Epithelial cell of prostate (primary cell): ENCODE results near the gene RASA3.
"Not testable (repeated sequence)": the region's sequence is repeated elsewhere in the genome, so short reads cannot be mapped to it uniquely, and the experiment has no call there.

ENCODE experiments used
- DNase-seq: peaks from one replicate; pipeline ENCODE4 v3.0.0-alpha.2; 2011; ENCODE audit warnings: low read depth, low spot score
- H3K27ac ChIP-seq: fragments of 450-650 bp; 2 replicates; pipeline ENCODE4 v1.5.1; 2017; ENCODE audit warnings: mild to moderate bottlenecking

Gene RASA3

DNA sequence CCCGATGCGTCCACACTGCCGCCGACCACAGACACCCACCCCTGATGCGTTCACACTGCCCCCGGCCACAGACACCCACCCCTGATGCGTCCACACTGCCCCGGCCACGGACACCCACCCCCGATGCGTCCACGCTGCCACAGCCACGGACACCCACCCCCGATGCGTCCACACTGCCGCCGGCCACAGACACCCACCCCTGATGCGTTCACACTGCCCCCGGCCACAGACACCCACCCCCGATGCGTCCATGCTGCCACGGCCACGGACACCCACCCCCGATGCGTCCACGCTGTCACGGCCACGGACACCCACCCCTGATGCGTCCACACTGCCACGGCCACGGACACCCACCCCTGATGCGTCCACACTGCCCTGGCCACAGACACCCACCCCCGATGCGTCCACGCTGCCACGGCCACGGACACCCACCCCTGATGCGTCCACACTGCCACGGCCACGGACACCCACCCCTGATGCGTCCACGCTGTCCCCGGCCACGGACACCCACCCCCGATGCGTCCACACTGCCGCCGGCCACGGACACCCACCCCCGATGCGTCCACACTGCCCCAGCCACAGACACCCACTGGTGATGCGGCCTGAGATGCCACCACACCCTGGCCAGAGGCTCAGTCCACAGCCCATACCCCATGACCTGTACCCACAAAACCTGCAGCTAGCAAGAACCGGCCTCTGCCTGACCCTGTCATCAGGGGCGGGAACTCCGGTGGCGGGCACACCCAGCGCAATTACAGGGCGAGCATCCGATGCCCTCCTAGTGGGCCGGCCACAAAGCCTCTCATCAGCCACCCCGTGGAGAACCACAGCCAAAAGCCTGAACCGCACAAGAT is 28.4 kb downstream of the RASA3 start:
- no peak overlapping the region for H3K27ac ChIP-seq
- DNase-seq: no peak

DNA sequence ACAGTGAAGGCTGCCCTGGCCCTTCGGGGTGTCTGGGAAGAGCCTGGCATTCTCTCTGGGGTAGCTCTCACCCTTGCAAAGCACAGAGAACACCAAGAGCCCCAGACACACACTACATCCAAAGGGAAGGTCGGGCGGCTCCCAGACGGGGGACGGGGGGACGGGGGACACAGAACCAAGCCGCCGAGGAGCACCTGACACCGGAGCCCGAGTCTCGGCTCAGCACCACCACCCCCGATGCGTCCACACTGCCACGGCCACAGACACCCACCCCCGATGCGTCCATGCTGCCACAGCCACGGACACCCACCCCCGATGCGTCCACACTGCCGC is 29.2 kb downstream of the RASA3 start:
- DNase-seq, H3K27ac ChIP-seq: not testable (repeated sequence)

DNA sequence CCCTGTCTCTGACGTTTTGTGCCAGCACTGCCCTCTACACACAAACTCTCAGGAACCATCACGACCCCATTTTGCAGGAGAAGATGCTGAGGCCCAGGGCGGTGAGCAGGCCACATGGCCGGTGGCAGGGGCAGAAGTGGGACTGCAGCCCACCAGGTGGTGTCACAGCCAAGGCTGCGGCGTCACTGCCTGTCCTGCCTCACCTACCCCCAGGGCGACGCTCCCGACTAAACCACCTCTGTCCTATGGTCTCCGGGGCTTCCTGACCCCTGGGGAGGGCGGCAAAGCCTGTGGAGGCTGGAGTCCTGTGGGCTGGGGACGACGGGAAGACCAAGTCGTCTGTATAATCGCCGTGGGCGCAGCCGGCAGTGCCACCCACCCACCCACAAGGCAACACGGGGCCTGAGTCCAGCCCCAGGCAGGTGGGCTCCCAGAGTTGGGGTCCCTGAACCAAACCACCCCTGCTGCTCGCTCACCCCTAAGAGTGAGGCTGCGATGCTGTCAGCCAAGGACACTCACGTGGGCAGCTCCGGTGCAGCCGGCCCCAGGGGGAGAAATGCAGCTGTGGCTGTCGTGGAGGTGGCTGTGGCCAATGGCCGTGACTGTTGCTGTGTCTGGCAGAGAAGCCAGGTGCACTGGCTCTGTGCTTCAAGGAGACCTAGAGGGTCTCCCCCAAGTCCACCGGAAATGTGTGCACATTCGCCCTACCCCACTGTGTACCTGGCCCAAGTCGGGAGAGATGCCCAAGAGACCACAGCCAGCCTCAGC is 29.7 kb downstream of the RASA3 start:
- no peak overlapping the region for H3K27ac ChIP-seq
- DNase-seq: no peak

DNA sequence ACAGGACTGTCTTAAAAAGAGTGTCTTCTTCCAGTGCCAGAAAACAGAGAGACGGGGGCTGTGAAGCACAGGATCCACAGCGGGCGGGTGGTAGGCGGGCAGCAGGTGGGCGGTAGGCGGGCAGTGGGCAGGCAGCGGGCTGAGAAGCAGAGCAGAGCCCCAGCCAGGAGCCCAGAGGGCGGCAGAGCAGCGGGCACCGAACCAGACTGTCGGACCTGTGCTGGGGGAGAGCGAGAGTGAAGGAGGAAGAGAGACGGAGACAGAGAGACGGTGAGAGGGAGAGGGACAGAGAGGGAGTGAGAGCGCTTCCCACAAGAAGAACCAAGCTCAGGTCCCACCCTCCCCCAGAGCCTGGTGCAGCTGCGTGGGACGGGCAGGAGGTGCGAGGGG is 30.3 kb downstream of the RASA3 start:
- H3K27ac ChIP-seq: no peak overlapping the region
- DNase-seq: no peak

DNA sequence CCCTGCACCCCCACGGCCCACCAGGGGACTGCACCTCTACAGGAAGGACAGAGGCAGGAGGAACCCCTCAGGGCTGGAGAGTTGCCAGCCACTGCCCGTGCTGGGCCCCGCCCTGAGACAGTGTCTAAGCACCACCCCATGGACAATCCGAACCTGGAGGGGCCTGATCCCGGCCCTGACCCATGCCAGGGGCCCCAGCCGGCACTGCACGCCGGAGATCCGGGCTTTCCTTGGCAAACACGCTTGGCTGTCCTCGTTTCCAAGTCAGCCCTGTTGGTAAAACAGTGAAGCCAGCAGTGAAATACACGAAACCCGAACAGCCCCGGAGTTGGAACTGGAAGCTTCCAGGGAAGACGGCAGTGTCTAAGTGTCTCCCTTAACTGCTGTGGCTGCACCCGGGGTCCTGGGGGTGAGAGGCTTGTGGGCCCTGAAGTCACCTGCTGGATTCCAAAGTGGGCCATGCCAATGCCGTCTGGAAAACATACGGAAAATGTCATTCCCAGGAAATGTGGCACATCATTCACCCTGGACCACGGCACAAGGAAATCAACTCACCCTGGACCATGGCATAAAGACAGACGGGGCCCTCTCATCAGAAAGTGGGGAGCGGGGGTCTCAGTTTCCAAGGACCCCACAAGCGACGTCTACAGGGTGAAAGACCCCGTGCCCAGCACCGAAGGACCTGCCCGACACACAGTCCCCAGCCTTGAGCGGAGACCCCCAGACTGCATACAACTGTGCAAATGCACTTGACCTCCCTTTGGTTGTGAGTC is 30.9 kb downstream of the RASA3 start:
- no peak for DNase-seq
- no peak overlapping the region for H3K27ac ChIP-seq

GRCh38 chr13:114100446-114101357 is 31.7 kb downstream of the RASA3 start:
- no peak overlapping the region for H3K27ac ChIP-seq
- DNase-seq: no peak

DNA sequence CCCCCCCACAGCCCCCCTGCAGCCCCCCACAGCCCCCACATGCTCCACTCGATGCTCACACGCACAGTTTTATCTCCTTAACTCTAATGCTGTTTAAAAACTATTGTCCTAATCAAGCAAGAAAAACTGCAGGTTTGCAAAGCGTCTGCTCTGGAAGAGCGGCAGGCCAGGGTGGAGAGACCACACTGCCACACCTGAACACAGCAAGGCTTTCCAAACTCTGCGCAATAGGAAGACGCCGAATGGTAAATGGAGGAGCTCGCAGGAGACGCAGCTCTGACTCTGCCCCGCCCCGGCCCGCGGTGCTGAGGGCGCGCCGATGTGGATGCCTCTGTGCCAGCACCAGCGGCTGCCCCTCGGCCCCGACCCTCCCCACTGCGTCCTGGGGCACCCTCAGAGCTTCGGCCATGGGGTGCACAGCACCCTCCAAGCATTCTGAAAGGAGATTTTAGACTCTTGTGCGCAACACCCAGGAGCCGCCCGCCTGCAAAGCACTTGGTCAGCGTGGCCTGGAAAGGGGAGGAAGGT is 32.4 kb downstream of the RASA3 start:
- H3K27ac ChIP-seq: no peak overlapping the region
- no peak for DNase-seq

DNA sequence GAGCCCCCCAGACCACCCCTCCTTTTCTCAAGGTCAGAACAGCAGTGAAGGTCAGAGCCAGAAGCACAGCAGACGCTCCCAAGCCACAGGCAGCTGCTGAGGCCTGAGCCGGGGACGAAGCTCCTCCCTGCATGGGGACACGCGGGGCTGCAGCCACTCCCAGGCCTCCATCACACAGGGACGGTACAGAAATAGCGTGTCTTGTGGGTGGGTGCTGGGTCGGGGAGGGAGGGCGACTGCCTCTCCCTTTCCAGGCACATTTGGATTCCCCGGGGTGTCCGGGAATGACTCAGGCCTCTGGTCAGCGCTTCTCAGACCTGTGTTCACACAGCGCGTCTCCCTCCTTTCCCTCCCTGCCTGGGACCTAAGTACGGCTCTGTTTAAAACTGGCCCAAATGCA is 33.2 kb downstream of the RASA3 start:
- DNase-seq: no peak
- H3K27ac ChIP-seq: no peak overlapping the region

- H3K27ac ChIP-seq, DNase-seq: not testable (repeated sequence)
Observed at GRCh38 chr13:114098689-114099056, 33.8 kb downstream of the RASA3 start.

GRCh38 chr13:114097893-114098688 is 34.3 kb downstream of the RASA3 start:
- no peak overlapping the region for H3K27ac ChIP-seq
- DNase-seq: no peak

DNA sequence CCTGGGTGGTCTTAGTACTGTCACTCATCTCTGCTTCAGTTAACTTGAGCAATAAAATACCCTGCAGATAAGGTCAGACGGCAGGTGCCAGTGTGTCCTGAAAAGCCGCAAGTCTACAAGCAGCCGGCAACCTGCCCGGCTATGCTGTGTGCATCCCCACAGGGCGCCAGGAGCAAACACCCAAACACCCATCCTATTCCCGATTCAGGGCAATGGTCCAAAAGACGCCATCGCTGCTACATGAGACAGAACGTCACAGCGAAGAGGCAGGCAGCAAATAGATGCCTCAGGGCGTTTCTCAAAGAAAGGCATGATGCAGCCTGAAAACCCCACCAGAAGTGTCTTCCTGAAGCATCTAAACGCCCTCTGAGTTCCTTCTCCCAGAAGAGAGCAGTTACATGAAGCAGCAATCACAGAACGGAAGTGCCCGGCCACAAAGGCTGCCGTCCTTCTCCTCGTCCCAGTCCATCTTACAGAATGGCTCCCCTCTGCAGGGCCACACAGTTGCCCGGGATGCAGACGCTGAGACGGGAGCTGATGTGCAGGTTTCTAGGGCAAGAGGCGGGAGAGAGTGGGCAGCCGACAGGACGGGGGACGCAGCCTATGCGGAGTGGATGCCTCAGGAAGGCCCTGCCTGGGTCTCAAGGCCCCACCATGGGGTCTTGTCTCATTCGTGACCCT is 35.1 kb downstream of the RASA3 start:
- H3K27ac ChIP-seq: no peak overlapping the region
- no peak for DNase-seq

DNA sequence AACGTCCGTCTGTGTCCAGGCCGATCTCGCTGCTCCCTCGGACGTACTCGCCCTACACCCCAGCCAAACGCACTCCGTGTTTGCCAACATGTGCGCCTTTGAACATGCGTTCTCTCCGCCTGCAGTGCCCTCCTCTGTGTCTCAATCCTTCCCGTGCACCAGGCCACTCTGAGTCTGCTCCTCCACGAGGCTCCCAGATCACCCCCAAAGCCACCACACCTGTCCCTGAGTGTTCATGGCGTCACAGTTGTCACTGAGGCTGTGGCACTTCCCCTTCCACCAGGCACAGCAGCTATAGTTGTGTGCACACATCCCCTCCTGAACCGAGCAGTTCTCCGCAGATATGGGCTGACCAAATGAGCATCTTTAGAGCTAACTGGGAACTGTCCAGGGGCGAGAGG is 35.6 kb downstream of the RASA3 start:
- H3K27ac ChIP-seq: no peak overlapping the region
- DNase-seq: no peak

GRCh38 chr13:114096031-114096485 is 36.4 kb downstream of the RASA3 start:
- no peak for DNase-seq
- H3K27ac ChIP-seq: no peak overlapping the region

DNA sequence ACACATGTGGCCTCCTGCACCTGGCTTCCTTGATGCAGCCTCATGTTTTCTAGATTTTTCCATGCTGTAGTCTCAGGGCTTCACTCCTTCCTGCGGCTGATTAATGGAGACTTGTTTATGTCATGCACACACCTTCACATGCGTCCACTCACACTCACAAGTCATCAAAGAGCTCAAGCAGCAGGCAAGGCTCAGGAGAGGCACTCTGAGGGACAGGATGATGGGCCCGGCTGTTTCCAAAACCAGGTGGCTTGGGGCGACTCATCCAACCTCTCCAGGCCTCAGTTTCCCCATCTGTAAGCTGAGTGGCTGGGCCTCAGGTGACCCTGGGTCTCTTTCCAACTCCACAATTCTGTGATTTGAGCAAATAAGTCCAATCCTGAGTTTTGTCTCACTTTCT is 36.9 kb downstream of the RASA3 start:
- no peak overlapping the region for H3K27ac ChIP-seq
- no peak for DNase-seq

DNA sequence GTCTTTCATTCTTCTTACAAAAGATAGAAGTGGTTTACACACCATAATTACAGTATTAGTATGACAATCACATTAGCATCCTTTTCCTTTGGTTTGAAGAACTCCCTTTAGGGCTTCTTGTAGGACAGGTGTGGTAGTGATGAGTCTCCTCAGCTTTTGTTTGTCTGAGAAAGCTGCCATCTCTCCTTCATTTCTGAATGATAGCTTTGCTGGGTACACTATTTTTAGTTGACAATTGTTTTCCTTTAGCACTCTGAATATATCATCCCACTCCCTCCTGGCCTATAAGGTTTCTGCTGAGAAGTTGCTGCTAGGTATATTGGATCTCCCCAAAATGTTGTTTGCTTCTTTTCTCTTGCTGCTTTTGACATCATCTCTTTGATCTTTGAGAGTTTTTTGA is 39.3 kb downstream of the RASA3 start:
- no peak overlapping the region for H3K27ac ChIP-seq
- no peak for DNase-seq

DNA sequence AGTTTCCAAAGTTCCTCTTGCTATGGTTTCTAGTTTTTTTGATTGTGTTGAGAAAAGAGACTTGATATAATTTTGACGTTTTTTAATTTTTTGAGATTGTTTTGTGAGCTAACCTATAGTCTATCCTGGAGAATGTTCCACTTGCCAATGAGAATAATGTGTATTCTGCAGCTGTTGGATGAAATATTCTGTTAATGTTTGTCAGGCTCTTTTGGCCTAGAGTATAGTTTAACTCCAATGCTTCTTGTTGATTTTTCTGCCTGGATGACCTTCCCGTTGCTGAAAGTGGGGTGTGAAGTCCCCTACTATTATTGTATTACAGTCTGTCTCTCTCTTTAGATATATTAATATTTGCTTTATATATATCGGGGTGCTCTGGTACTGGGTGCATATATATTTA is 40.0 kb downstream of the RASA3 start:
- no peak for DNase-seq

DNA sequence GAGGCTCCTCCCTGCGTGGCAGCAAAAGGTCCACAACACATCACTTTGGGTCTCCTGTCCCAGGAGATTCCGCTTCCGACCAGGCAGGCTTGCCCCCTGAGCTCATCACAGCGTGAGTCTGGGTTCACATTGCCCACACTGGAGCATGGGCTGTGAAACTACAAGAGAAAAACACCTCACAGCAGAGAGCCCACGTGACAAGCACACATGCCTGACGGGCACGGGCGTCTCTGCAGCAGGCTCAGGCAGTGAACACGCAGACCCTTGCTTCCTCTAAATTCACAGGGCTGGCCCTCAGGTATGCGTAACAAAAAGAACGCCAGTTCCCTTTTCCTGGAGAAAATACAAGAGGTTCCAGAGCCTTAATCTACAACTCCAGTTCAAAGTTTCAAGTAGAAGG is 41.9 kb downstream of the RASA3 start:
- no peak for DNase-seq
- H3K27ac ChIP-seq: no peak overlapping the region

More for the DNA sequence above, 40.0 kb downstream of the RASA3 start:
- no peak overlapping the region for H3K27ac ChIP-seq

DNA sequence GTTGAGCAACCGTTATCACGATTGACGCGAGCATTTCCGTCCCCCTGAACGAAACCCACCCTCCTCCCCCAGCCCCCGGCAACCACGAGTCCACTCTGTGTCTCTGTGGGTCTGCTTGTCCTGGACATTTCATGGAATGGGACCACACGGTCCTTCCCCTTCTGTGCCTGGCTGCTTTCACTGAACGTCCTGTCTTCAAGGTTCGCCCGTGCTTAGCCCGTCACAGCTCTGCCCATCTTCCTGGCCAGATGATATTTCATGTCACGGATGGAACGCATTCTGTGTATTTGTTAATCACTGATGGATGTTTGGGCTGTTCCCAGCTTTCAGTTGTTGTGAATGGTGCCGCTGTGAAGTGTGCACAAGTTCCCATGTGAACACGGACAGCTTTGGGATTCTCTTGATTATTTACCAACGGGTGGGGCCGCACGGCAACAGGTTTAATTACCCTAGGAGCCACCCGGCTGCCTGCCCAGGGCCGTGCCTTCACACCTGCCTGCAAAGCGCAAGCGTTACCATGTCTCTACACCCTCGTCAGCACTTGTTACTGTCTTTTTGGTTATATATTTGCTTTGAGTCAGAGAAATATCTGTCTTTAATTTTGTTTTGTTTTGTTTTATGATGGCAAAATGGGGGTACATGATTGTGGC is 42.5 kb downstream of the RASA3 start:
- no peak for DNase-seq

More for the DNA sequence above, 42.5 kb downstream of the RASA3 start:
- H3K27ac ChIP-seq: no peak overlapping the region
